ENCODE results near the gene RAB8B. TPM values are rescaled to one million over a fixed set of nuclear protein-coding genes. Genes with fewer than 3 reads are reported as not detected.

RAB8B gene
- total RNA-seq, 4 donors from 2014 or later, result 26.1 to 48.1 (median 33.0) TPM

DNA sequence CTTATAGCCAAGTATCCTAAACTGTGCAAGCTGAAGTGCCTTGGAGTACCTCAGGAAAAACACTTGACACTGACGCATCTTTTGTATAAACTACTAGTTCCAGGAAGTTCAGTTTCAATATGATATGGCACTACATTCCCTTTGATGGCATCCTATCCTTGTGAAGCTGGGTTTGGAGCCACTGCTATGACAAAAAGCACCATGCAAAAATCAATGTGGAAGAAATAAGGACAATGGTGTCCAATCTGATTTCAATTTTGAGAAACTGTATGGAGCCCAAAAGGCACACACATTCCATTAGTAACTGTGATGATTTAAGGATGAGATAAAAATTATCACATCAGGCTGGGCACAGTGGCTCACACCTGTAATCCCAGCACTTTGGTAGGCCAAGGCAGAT lies 37.7 kb upstream of the RAB8B start:
- Histone ChIP-seq H3K4me1 (peaks cover 0 to 30% (median 0%) of the 10 kb centered on the region in 3 donors), H3K27me3 (no peaks in the 10 kb centered on the region), H3K36me3 (peaks cover 0 to 87% of the 10 kb centered on the region in 2 donors), H3K27ac (no peak overlapping the region), H3K4me3 (no peak overlapping the region), H3K9me3 (no peaks in the 10 kb centered on the region)
- ATAC-seq, result no peak
- WGBS, 2 donors (ENCODE audit: low coverage in 1 of 2), result 100% methylated on average over 1 of the region's 1 CpG; no CpG with 5 or more reads in 1 of the 2 donors
- TF ChIP-seq, protein P1, sequence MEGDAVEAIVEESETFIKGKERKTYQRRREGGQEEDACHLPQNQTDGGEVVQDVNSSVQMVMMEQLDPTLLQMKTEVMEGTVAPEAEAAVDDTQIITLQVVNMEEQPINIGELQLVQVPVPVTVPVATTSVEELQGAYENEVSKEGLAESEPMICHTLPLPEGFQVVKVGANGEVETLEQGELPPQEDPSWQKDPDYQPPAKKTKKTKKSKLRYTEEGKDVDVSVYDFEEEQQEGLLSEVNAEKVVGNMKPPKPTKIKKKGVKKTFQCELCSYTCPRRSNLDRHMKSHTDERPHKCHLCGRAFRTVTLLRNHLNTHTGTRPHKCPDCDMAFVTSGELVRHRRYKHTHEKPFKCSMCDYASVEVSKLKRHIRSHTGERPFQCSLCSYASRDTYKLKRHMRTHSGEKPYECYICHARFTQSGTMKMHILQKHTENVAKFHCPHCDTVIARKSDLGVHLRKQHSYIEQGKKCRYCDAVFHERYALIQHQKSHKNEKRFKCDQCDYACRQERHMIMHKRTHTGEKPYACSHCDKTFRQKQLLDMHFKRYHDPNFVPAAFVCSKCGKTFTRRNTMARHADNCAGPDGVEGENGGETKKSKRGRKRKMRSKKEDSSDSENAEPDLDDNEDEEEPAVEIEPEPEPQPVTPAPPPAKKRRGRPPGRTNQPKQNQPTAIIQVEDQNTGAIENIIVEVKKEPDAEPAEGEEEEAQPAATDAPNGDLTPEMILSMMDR (IDR thresholded peaks at IDR 0.05), result no peak
- TF ChIP-seq POLR2AphosphoS5 (IDR thresholded peaks at IDR 0.05) (no peak), EP300 (IDR thresholded peaks at IDR 0.05) (no peak), POLR2A (IDR thresholded peaks at IDR 0.05) (no peak)

DNA sequence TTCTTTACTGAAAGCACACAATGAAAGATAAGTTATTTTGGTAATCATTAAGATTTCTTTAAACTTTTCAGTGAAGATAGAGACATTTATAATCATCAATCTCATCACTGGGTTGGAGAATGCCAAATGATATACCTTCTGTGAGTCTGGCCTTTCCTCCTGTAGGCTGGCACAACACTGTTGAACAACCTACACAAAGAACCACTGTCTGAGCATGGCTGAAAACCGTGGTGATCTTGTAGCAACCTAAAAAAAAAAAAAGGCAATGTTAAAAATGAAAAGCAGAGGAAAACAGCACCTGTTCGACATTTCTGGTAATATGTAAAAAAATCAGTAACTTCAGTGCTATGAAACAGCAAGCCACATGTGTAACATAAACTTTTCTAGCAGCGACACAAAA lies 33.9 kb upstream of the RAB8B start:
- no peak for ATAC-seq
- Histone ChIP-seq H3K27ac (no peak overlapping the region), H3K9me3 (no peaks in the 10 kb centered on the region), H3K36me3 (peaks cover 0 to 50% of the 10 kb centered on the region in 2 donors), H3K4me3 (peak overlapping the region in 1 of 2 donors; percentile 75), H3K4me1 (peaks cover 0 to 35% (median 0%) of the 10 kb centered on the region in 3 donors), H3K27me3 (no peaks in the 10 kb centered on the region)
- WGBS, 2 donors (ENCODE audit: low coverage in 1 of 2), result 74 to 88% methylated on average over 2 to 3 of the region's 3 CpGs
- TF ChIP-seq POLR2A (IDR thresholded peaks at IDR 0.05) (no peak), POLR2AphosphoS5 (IDR thresholded peaks at IDR 0.05) (no peak), EP300 (IDR thresholded peaks at IDR 0.05) (no peak)
- TF ChIP-seq, protein P1 (IDR thresholded peaks at IDR 0.05), result no peak

DNA sequence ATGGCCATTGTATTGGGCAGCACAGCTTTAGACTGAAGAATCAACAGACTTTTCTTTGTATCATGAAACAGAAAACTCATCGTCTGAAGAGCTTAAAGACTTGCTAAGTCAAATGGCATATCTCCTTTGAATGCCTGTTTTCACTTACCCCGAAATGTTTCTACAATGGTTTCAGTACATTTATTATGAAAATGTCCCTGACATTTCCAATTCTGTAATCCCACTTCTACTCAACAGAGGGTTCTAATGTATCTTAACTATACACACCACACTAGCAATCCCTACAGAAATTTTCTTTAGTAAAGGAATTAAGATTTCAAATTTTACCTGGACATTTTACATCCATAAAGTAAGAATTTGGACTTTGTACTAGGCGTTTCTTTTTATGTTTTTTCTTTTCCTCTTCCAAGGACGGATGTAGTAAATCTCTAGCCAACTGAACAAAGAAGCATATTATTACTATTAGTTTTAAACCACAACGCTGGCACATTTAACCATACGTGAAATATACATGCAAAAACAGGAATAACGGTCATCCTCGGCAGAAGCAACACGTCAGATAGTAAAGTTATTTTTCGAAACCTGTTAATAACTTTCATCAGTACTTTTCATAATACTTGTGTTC lies 33.2 kb upstream of the RAB8B start:
- Histone ChIP-seq H3K36me3 (peaks cover 0 to 43% of the 10 kb centered on the region in 2 donors), H3K4me1 (peaks cover 0 to 34% (median 0%) of the 10 kb centered on the region in 3 donors), H3K27ac (peak overlapping the region; percentile 84 to 97 (median 94)), H3K9me3 (no peaks in the 10 kb centered on the region), H3K4me3 (peak overlapping the region; percentile 73 to 75), H3K27me3 (no peaks in the 10 kb centered on the region)
- WGBS, 2 donors (ENCODE audit: low coverage in 1 of 2), result 3 to 4% methylated on average over 10 of the region's 10 CpGs
- ATAC-seq, result no peak
- no peak for TF ChIP-seq POLR2AphosphoS5 (IDR thresholded peaks at IDR 0.05)
- TF ChIP-seq, protein P1 (IDR thresholded peaks at IDR 0.05), result peak in 1 of 4 experiments; percentile 2

DNA sequence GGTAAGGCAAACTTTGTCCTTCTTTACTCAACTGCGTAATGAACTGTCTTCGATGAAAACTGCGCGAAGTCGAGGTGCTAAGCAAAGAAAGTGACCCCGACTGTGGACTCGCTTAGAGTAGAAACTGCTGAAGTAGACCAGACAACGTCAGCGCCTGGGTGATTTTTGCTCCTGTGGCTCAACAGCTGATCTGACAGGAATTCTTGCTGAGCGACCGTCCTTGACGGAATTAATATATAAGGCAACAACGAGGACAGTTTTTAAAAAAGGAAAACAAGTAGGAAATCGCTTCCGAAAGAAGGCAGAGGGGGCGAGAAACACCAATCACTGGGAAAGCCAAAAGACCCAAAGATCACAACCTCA lies 32.7 kb upstream of the RAB8B start:
- H3K27ac ChIP-seq, result peak overlapping the region; percentile 84 to 97 (median 94)

More for the DNA sequence above, 32.7 kb upstream of the RAB8B start:
- TF ChIP-seq POLR2A (IDR thresholded peaks at IDR 0.05) (no peak), POLR2AphosphoS5 (IDR thresholded peaks at IDR 0.05) (no peak), EP300 (IDR thresholded peaks at IDR 0.05) (no peak)
- TF ChIP-seq, protein P1 (IDR thresholded peaks at IDR 0.05), result no peak
- Histone ChIP-seq H3K4me3 (peak overlapping the region; percentile 73 to 75), H3K4me1 (peaks cover 0 to 34% (median 0%) of the 10 kb centered on the region in 3 donors), H3K9me3 (no peaks in the 10 kb centered on the region), H3K27me3 (no peaks in the 10 kb centered on the region), H3K36me3 (peaks cover 0 to 38% of the 10 kb centered on the region in 2 donors)
- ATAC-seq, result no peak
- 0% methylated on average over 11 to 12 of the region's 16 CpGs for WGBS, 2 donors (ENCODE audit: low coverage in 1 of 2)
